ENCODE data around the gene RBM38.

DNA sequence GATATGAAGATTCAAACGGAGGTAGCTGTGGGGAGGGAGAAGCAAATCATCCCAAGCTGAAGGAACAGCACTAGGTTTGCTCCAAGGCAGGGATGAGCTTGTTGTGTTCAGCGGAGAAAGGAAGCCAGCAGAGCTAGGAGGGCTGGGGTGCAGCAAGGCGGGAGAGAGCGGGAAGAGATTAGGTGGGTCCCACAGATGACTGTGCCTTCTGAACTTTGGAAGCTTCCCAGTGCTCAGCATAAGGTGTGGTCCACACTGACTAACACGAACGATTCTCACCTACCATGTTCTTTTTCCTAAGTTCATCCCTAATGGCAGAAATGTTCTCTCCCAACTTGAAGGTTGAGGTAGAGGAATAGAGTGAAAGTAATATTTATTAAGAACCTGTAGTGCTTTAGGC is 38.9 kb upstream of the RBM38 start:
- TF ChIP-seq POLR2AphosphoS5 (IDR thresholded peaks at IDR 0.05; ENCODE audit: low read depth, low read length) (no peak), POLR2A (IDR thresholded peaks at IDR 0.05; ENCODE audit: low read depth, low read length) (no peak), TAF1 (IDR thresholded peaks at IDR 0.05; ENCODE audit: borderline replicate concordance, low read depth, low read length) (no peak)

Data from GM12892 (cell line).